Caco-2 (cell line): Measurements from ENCODE around the gene FLNA. TPM values are rescaled to one million over a fixed set of nuclear protein-coding genes. Genes with fewer than 3 reads are reported as not detected.

Experiments
- BruUV-seq: library from RNA; stranded (reverse); fragments of 400-500 nt; replicated peaks from 2 replicates; lab custom pipeline; 2021; lab: Mats Ljungman, UMichigan
- CTCF ChIA-PET: fragments of 300-600 bp; sonication (Branson Sonifier 250); formaldehyde crosslinking; loops from one replicate; lab custom pipeline; 2022; ENCODE audit warnings: antibody characterized with exemption; lab: Charles Lee
- POLR2A ChIA-PET: fragments of 300-600 bp; sonication (Branson Sonifier 250); formaldehyde crosslinking; loops from one replicate; lab custom pipeline; 2022; ENCODE audit warnings: antibody characterized with exemption; lab: Charles Lee
- DNase-seq, 2 experiments: peaks; one replicate each; pipeline versions ENCODE4 v3.0.0 to v3.0.0-alpha.2; 2020 to 2022
- H3K27me3 ChIP-seq: replicated peaks from 2 replicates; pipeline ENCODE4 v1.6.0; 2011; ENCODE audit warnings: low read length; ENCODE audit not compliant: control insufficient read depth, insufficient read depth
- H3K36me3 ChIP-seq: 2 replicates; pipeline ENCODE4 v1.5.1; 2011; ENCODE audit warnings: low read length; ENCODE audit not compliant: control insufficient read depth, insufficient read depth
- H3K4me1 ChIP-seq: fragments of 250-450 bp; sonication (Bioruptor Pico); 2 replicates; pipeline ENCODE4 v1.5.1; 2020; ENCODE audit warnings: mild to moderate bottlenecking
- H3K4me3 ChIP-seq: 2 replicates; pipeline ENCODE4 v1.5.1; 2011; ENCODE audit warnings: low read depth, mild to moderate bottlenecking, control low read depth, low read length
- H3K9me3 ChIP-seq: fragments of 250-450 bp; sonication (Bioruptor Pico); 2 replicates; pipeline ENCODE4 v1.5.1; 2020; ENCODE audit warnings: mild to moderate bottlenecking, moderate library complexity
- H3K27ac Mint-ChIP-seq: one replicate; pipeline ENCODE4 v1.8.0; 2022; ENCODE audit warnings: mixed read lengths; ENCODE audit not compliant: unreplicated experiment
- H3K27me3 Mint-ChIP-seq: one replicate; pipeline ENCODE4 v1.8.0; 2022; ENCODE audit warnings: mixed read lengths; ENCODE audit not compliant: insufficient read depth, unreplicated experiment
- H3K36me3 Mint-ChIP-seq: one replicate; pipeline ENCODE4 v1.8.0; 2022; ENCODE audit warnings: mild to moderate bottlenecking, mixed read lengths; ENCODE audit not compliant: insufficient read depth, unreplicated experiment
- H3K4me1 Mint-ChIP-seq: one replicate; pipeline ENCODE4 v1.8.0; 2022; ENCODE audit warnings: low read depth, mixed read lengths; ENCODE audit not compliant: unreplicated experiment
- H3K4me3 Mint-ChIP-seq: one replicate; pipeline ENCODE4 v1.8.0; 2022; ENCODE audit warnings: mild to moderate bottlenecking, moderate library complexity, mixed read lengths; ENCODE audit not compliant: unreplicated experiment
- H3K9me3 Mint-ChIP-seq: one replicate; pipeline ENCODE4 v1.8.0; 2022; ENCODE audit warnings: mixed read lengths; ENCODE audit not compliant: unreplicated experiment
- CTCF ChIP-seq, 2 experiments: fragments of 200-600 bp in 1 of 2; IDR thresholded peaks; 1 replicate in 1 of 2; 2 replicates in 1 of 2; pipeline versions ENCODE4 v1.5.1 to v1.8.0; 2011 to 2022; ENCODE audit warnings: antibody characterized with exemption in 1 of 2, control low read depth in 1 of 2, inconsistent platforms in 1 of 2, low read depth in 1 of 2, low read length in 1 of 2, mild to moderate bottlenecking in 1 of 2, moderate library complexity in 1 of 2; ENCODE audit not compliant: insufficient read depth in 1 of 2, severe bottlenecking in 1 of 2, unreplicated experiment in 1 of 2
- intact Hi-C: fragments of 100-400 bp; cut with micrococcal nuclease; formaldehyde crosslinking; loops from one replicate; pipeline ENCODE4 v1.10.0; 2022; ENCODE audit not compliant: unreplicated experiment
- total RNA-seq: library from RNA; stranded (reverse); gene quantifications from 2 replicates; pipeline ENCODE4 v1.2.3, GENCODE V29; 2022

The FLNA gene
- total RNA-seq, 1 experiment from 2014 or later, result 546 TPM

GRCh38 chrX:154419189-154419588 is 44.8 kb upstream of the FLNA start:
- POLR2A ChIA-PET, result no interaction called here
- intact Hi-C loops, result no loop called here

GRCh38 chrX:154417157-154417556 is 42.7 kb upstream of the FLNA start:
- no peak for TF ChIP-seq CTCF (IDR thresholded peaks at IDR 0.05; ENCODE audit: insufficient read depth in 1 of 2, low read depth in 1 of 2, low read length in 1 of 2, severe bottlenecking in 1 of 2, unreplicated experiment in 1 of 2)
- H3K27me3 Mint-ChIP-seq, result no peaks in the 10 kb centered on the region
- no peaks in the 10 kb centered on the region for H3K36me3 Mint-ChIP-seq
- no peaks in the 10 kb centered on the region for H3K36me3 ChIP-seq
- intact Hi-C loops, result no loop called here
- ChIA-PET POLR2A (no interaction called here), CTCF (no interaction called here)
- no peak overlapping the region for H3K27ac Mint-ChIP-seq
- H3K9me3 Mint-ChIP-seq, result no peaks in the 10 kb centered on the region
- H3K4me1 Mint-ChIP-seq, result no peaks in the 10 kb centered on the region
- DNase-seq, result no peak
- no TSS peak for BruUV-seq
- H3K4me1 ChIP-seq, result no peaks in the 10 kb centered on the region
- H3K9me3 ChIP-seq, result no peaks in the 10 kb centered on the region
- no peaks in the 10 kb centered on the region for H3K27me3 ChIP-seq
- H3K4me3 Mint-ChIP-seq, result no peak overlapping the region
- no peak overlapping the region for H3K4me3 ChIP-seq

More at GRCh38 chrX:154419189-154419588, 44.8 kb upstream of the FLNA start:
- no peak for TF ChIP-seq CTCF (IDR thresholded peaks at IDR 0.05; ENCODE audit: insufficient read depth in 1 of 2, low read depth in 1 of 2, low read length in 1 of 2, severe bottlenecking in 1 of 2, unreplicated experiment in 1 of 2)
- no peak overlapping the region for H3K4me3 Mint-ChIP-seq
- H3K9me3 ChIP-seq, result no peaks in the 10 kb centered on the region
- no peaks in the 10 kb centered on the region for H3K27me3 ChIP-seq
- BruUV-seq, result no TSS peak
- DNase-seq, result no peak
- no peaks in the 10 kb centered on the region for H3K4me1 ChIP-seq
- no peaks in the 10 kb centered on the region for H3K27me3 Mint-ChIP-seq
- no peak overlapping the region for H3K27ac Mint-ChIP-seq
- H3K4me3 ChIP-seq, result no peak overlapping the region
- no peaks in the 10 kb centered on the region for H3K9me3 Mint-ChIP-seq
- no peaks in the 10 kb centered on the region for H3K36me3 Mint-ChIP-seq
- no peaks in the 10 kb centered on the region for H3K36me3 ChIP-seq
- CTCF ChIA-PET, result no interaction called here
- no peaks in the 10 kb centered on the region for H3K4me1 Mint-ChIP-seq

GRCh38 chrX:154413142-154413541 is 38.7 kb upstream of the FLNA start:
- H3K4me1 Mint-ChIP-seq, result peaks cover 7% of the 10 kb centered on the region
- Histone ChIP-seq H3K36me3 (no peaks in the 10 kb centered on the region), H3K4me3 (no peak overlapping the region), H3K4me1 (peaks cover 5% of the 10 kb centered on the region; the same call in 1 of the 2 replicates), H3K27me3 (no peaks in the 10 kb centered on the region), H3K9me3 (no peaks in the 10 kb centered on the region)
- ChIA-PET CTCF (no interaction called here), POLR2A (no interaction called here)
- H3K27me3 Mint-ChIP-seq, result no peaks in the 10 kb centered on the region
- H3K36me3 Mint-ChIP-seq, result peaks cover 5% of the 10 kb centered on the region
- no TSS peak for BruUV-seq
- TF ChIP-seq CTCF (IDR thresholded peaks at IDR 0.05; ENCODE audit: insufficient read depth in 1 of 2, low read depth in 1 of 2, low read length in 1 of 2, severe bottlenecking in 1 of 2, unreplicated experiment in 1 of 2), result no peak
- H3K4me3 Mint-ChIP-seq, result no peak overlapping the region
- H3K9me3 Mint-ChIP-seq, result no peaks in the 10 kb centered on the region
- intact Hi-C loops, result no loop called here
- no peak overlapping the region for H3K27ac Mint-ChIP-seq
- no peak for DNase-seq
